GM19455 (cell line): Measurements from ENCODE around the gene CDKL4.
"Not testable (repeated sequence)": the region's sequence is repeated elsewhere in the genome, so short reads cannot be mapped to it uniquely, and the experiment has no call there.

Experiments used
- ATAC-seq: cut with Tn5 transposase; IDR thresholded peaks from one replicate; pipeline ENCODE4 v1.9.1; 2021; ENCODE audit not compliant: unreplicated experiment

CDKL4 gene

DNA sequence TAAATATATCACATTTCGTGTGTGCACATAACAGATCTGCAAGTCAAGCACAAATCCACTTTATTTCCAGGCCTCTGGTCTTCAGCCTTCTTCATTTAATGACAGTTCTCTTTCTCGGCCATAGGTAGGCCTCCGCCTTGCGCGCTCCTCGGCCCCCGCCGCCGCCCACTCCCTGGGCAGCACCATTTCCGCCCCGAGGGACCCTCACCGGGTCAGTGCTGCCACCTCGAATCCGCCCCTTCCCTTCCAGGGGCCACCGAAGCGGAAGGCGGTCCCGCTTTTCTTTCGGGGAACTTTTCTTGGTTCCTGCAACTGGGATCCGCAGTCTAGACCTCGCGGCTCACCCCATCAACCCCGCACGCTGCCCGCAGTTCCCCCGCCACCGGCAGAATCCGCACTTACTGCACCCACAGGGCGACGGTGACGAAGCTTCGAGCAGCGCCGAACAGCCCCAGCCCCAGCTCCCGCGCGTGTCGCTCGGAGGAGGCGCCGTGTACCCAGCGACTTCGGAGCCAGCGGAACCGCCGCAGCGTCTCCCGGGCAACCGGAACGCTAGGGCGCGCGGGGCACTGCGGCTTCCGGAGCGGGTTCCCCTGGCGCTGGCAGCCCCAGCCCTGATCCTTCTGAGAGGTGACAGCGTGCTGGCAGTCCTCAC lies at the start of gene CDKL4:
Gene CDKL4, minus strand, starts transcription at position 502 of the 655 bp plus-strand sequence.
- no peak for ATAC-seq

DNA sequence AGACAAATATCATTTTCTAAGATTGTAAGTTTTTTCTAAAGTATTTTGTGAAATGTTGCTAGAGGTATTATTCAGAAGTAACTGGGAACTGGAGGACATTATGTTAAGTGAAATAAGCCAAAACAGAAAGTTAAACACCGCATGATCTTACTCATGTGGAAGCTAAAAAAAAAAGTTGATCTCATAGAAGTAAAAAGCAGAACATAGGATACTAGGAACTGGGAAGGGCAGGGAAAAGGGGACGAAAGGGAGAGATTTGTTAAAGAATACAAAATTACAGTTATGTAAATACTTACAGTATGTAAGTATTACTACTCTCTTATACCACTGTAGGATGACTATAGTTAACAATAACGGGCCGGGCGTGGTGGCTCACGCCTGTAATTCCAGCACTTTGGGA lies 46.7 kb upstream of the CDKL4 start:
- ATAC-seq: no peak

DNA sequence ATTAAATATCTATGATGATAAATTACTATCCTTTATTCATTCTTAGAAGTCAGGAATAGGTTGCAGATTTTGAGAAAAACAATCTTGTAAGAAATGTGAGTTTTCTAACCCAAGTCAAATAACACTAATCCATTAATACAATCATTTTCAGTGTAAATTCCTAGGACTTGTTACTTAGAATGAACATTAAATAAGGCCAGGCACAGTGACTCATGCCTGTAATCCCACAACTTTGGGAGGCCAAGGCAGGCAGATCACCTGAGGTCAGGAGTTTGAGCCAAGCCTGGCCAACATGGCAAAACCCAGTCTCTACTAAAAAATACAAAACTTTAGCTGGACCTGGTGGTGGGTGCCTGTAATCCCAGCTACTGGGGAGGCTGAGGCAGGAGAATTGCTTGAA lies 45.8 kb upstream of the CDKL4 start:
- ATAC-seq: no peak

DNA sequence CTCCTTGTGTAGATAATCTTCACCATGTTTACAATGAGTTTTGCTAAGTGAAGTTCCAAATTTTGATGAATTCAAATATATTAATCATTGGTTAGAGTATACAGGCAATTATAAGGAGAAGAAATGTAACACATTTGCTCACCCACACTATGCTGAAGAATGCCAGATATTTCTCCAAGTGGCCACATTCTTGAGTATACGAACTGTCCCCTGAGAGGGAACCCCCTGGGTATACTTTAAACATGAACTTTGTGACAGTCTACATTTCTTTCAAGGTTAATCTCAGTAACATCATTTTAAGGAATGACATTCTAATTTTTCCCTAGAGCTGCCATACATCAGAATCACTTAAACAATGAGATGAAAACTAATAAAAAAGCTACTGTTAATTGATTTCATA lies 39.8 kb upstream of the CDKL4 start:
- ATAC-seq: no peak

DNA sequence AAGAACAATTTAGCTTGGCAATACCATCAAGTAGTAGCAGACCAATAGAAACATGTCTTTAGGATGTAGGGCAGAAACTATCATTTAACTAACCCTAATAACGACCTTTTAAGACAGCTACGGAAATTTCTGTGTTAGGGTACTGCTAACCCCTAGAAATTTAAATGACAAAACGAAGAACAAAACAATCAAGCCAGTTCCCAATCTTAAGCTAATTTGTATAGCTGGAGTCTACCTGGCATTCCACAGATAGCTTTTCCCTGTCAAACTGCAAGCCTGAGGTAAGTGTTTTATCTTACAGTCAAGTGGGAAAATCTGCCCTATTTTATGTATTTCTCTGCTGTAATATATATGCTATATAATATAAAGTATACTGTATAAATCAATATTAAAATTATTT lies 37.6 kb upstream of the CDKL4 start:
- no peak for ATAC-seq

GRCh38 chr2:39275016-39275415 lies 31.2 kb upstream of the CDKL4 start:
- no peak for ATAC-seq

- no peak for ATAC-seq
Measured at GRCh38 chr2:39269941-39270340, 26.2 kb upstream of the CDKL4 start.

- ATAC-seq: no peak
Measured at GRCh38 chr2:39266916-39267434, 23.2 kb upstream of the CDKL4 start.

- ATAC-seq: peak; percentile 62
Measured at GRCh38 chr2:39266139-39266805, 22.5 kb upstream of the CDKL4 start.

GRCh38 chr2:39265315-39265714 lies 21.5 kb upstream of the CDKL4 start:
- ATAC-seq: no peak

GRCh38 chr2:39264733-39265132 lies 21.0 kb upstream of the CDKL4 start:
- peak; percentile 78 for ATAC-seq

DNA sequence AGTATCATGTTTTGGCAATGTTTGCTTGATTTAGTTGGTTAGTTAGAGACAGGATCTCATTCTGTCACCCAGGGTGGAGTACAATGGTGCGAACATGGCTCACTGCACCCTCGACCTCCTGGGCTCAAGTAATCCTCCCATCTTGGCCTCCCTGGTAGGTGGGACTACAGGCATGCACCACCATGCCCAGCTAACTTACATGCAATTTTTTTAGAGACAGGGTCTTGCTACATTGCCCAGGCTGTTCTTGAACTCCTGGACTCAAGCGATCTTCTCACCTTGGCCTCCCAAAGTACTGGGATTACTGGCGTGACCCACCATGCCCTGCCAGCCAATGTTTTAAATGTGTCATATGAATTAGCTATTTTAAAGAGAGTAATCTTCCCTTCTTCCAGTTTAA lies 16.3 kb upstream of the CDKL4 start:
- no peak for ATAC-seq

DNA sequence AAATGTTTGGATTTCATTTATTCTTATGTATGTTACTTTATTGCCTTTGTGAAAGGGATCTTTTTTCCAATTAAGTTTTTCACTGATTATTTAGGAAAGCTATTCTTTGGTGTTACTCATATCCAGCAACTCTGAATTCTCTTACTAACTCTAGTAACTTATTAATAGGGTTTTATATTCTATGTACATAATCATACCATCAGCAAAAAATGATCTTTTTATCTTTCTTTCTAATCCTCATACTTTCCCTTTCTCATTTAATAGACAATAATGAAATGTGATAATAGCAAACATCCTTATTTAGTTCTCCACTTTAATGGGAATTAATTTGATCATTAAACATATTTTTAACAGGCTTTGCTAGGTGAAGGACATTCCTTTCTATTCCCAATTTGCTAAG lies 12.3 kb upstream of the CDKL4 start:
- ATAC-seq: no peak

- no peak for ATAC-seq
Measured at GRCh38 chr2:39252888-39253518, 9.2 kb upstream of the CDKL4 start.

- no peak for ATAC-seq
Measured at GRCh38 chr2:39247512-39248043, 3.8 kb upstream of the CDKL4 start.

DNA sequence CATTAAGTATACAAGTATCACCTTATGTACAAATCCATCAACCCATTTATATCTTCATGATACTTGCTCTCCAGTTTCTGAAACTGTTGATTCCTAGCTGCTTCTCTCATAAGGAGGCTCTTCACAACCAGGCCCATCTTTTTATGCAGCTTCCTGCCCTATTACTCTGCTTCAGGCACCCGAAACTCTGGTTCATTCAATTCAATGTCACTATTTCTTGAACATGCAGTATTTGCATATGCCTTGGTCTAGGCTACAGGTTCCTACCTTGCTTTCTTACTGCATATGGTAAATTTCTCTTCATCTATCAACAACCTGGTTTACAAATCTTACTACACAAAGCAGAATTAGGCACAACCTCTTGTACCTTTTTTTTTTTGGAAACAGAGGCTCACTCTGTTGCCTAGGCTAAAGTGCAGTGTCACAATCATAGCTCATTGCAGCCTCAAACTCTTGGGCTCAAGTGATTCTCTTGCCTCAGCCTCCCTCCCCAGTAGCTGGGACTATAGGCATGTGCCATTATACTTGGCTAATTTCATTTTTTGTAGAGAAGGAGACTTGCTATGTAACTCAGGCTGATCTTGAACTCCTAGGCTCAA lies 2.7 kb upstream of the CDKL4 start:
- no peak for ATAC-seq

- not testable (repeated sequence) for ATAC-seq
Measured at GRCh38 chr2:39244963-39245625, 1.3 kb upstream of the CDKL4 start.

GRCh38 chr2:39244241-39244862 lies 582 bp upstream of the CDKL4 start:
- not testable (repeated sequence) for ATAC-seq

DNA sequence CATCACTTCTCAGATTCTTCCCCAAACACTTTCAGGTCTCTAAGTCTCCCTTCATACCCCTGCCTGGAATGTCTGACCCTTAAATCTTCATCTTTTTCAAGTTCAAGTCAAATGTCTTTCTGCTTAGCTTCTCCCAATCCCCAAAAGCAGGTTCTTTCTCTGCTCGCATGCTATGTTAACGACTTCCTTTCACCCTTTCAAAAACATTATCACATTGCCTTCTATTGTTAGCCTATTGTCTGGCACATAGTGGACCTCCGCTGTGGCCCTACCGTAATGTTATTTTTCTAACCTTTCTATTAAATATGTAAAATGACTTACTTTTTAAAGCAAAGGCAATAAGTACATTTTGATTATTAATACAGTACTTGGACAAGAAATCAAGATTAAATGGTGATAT lies 2.2 kb downstream of the CDKL4 start:
- ATAC-seq: no peak

DNA sequence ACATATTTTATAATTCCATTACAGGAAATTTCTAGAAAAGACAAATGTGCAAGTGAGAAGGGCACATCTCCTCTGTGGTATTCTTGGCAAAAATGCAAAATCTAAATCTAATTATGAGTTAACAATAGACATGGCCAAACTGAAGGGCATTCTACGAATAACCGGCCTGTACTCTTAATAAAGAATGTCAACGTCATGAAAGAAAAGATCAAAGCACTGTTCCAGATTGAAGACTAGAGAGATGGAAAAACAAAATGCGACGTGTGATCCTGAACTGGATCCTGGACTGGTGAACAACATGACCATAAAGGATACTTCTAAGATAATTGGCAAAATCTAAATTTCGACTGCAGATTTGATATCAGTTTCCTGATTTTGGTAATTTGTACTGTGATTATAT lies 3.0 kb downstream of the CDKL4 start:
- no peak for ATAC-seq

- no peak for ATAC-seq
Measured at GRCh38 chr2:39234754-39235153, 9.0 kb downstream of the CDKL4 start.
